ENCODE results near the gene CHSY3. TPM values are rescaled to one million over a fixed set of nuclear protein-coding genes. Genes with fewer than 3 reads are reported as not detected.

Gene CHSY3
- total RNA-seq, 4 donors from 2014 or later: 1.7 to 5.6 (median 4.0) TPM

GRCh38 chr5:130078661-130079060 is 174.4 kb downstream of the CHSY3 start:
- H3K36me3 ChIP-seq: no peaks in the 10 kb centered on the region
- TF ChIP-seq POLR2A (IDR thresholded peaks at IDR 0.05) (no peak), CTCF (IDR thresholded peaks at IDR 0.05) (no peak)
- 82 to 84% methylated on average over 3 of the region's 3 CpGs for WGBS, 2 donors
- H3K9me3 ChIP-seq: no peaks in the 10 kb centered on the region
- no peak overlapping the region for H3K27ac ChIP-seq
- no peaks in the 10 kb centered on the region for H3K4me1 ChIP-seq
- no peaks in the 10 kb centered on the region for H3K27me3 ChIP-seq
- intact Hi-C loops (cut with DNase I): no loop called here
- no peak for DNase-seq
- no peak overlapping the region for H3K4me3 ChIP-seq (replicated peaks in 1 of 3)

- Histone ChIP-seq H3K27me3 (no peaks in the 10 kb centered on the region), H3K27ac (no peak overlapping the region), H3K36me3 (no peaks in the 10 kb centered on the region), H3K4me1 (no peaks in the 10 kb centered on the region), H3K4me3 (replicated peaks in 1 of 3) (no peak overlapping the region), H3K9me3 (no peaks in the 10 kb centered on the region)
- no peak for DNase-seq
- TF ChIP-seq CTCF (IDR thresholded peaks at IDR 0.05) (no peak), POLR2A (IDR thresholded peaks at IDR 0.05) (no peak)
- intact Hi-C loops (cut with DNase I): no loop called here
- 46 to 71% methylated on average over 8 of the region's 8 CpGs for WGBS, 2 donors
These were observed 186.5 kb downstream of the CHSY3 start for GRCh38 chr5:130090569-130091270.

- no peak for DNase-seq
- no peaks in the 10 kb centered on the region for H3K36me3 ChIP-seq
- intact Hi-C loops (cut with DNase I): no loop called here
These were observed 188.7 kb downstream of the CHSY3 start for GRCh38 chr5:130092991-130093390.

GRCh38 chr5:130096483-130096882 is 192.2 kb downstream of the CHSY3 start:
- no peaks in the 10 kb centered on the region for H3K9me3 ChIP-seq
- no peaks in the 10 kb centered on the region for H3K4me1 ChIP-seq
- no peak for TF ChIP-seq POLR2A (IDR thresholded peaks at IDR 0.05)
- TF ChIP-seq CTCF (IDR thresholded peaks at IDR 0.05): no peak
- WGBS, 2 donors: 47 to 96% methylated on average over 2 of the region's 2 CpGs
- no peak for DNase-seq
- H3K27me3 ChIP-seq: no peaks in the 10 kb centered on the region
- no peak overlapping the region for H3K4me3 ChIP-seq (replicated peaks in 1 of 3)
- no peak overlapping the region for H3K27ac ChIP-seq
- no peaks in the 10 kb centered on the region for H3K36me3 ChIP-seq
- intact Hi-C loops (cut with DNase I): no loop called here

More at GRCh38 chr5:130092991-130093390, 188.7 kb downstream of the CHSY3 start:
- Histone ChIP-seq H3K4me3 (replicated peaks in 1 of 3) (no peak overlapping the region), H3K27ac (no peak overlapping the region), H3K9me3 (no peaks in the 10 kb centered on the region), H3K27me3 (no peaks in the 10 kb centered on the region), H3K4me1 (no peaks in the 10 kb centered on the region)
- TF ChIP-seq POLR2A (IDR thresholded peaks at IDR 0.05) (no peak), CTCF (IDR thresholded peaks at IDR 0.05) (no peak)

GRCh38 chr5:130099008-130099407 is 194.7 kb downstream of the CHSY3 start:
- H3K27me3 ChIP-seq: no peaks in the 10 kb centered on the region
- H3K9me3 ChIP-seq: no peaks in the 10 kb centered on the region
- H3K36me3 ChIP-seq: no peaks in the 10 kb centered on the region
- WGBS, 2 donors: 45 to 47% methylated on average over 2 of the region's 2 CpGs
- DNase-seq: no peak
- intact Hi-C loops (cut with DNase I): no loop called here
- H3K27ac ChIP-seq: no peak overlapping the region
- TF ChIP-seq CTCF (IDR thresholded peaks at IDR 0.05): no peak
- no peak for TF ChIP-seq POLR2A (IDR thresholded peaks at IDR 0.05)
- no peak overlapping the region for H3K4me3 ChIP-seq (replicated peaks in 1 of 3)
- H3K4me1 ChIP-seq: no peaks in the 10 kb centered on the region
